Activated CD4-positive, alpha-beta T cell treated with anti-CD3 and anti-CD28 coated beads, Interleukin-2, amount 50 U/mL, for 1 hour (primary cell): ENCODE data around the gene PAFAH1B1.
A peak's percentile ranks its signal among the peaks of the same experiment; 100 is the strongest.
"Not testable (repeated sequence)": the region's sequence is repeated elsewhere in the genome, so short reads cannot be mapped to it uniquely, and the experiment has no call there.

ENCODE experiments used
- DNase-seq: peaks from one replicate; pipeline ENCODE4 v3.0.0-alpha.2; 2020

The PAFAH1B1 gene

GRCh38 chr17:2592971-2593820 lies at the start of gene PAFAH1B1:
TSS of gene PAFAH1B1 (plus strand) at chr17:2593654. CDS start at chr17:2638289, 44,635 bp downstream.
- peak; percentile 95 for DNase-seq

DNA sequence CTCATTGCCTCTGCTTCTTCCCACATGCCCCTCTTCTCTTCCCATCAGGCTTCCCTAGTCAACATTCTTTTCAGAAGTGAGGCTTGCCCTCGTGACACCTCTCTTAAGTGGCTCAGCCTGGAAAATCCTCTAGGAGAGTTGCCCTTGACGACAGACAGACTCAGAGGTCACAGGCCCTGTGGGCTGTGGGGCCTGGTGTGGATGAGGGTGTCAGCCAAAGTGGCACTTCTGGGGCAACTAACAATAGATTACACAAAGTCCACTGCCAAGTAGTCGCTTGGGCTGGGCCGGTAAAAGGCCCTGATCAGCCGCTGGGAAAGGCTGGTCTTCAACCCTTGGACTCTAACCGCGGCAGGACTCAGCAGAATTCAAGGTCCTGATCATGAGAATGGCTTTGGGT lies 48.1 kb upstream of the PAFAH1B1 start:
- DNase-seq: no peak

- DNase-seq: no peak
Observed at GRCh38 chr17:2547176-2547575, 46.3 kb upstream of the PAFAH1B1 start.

DNA sequence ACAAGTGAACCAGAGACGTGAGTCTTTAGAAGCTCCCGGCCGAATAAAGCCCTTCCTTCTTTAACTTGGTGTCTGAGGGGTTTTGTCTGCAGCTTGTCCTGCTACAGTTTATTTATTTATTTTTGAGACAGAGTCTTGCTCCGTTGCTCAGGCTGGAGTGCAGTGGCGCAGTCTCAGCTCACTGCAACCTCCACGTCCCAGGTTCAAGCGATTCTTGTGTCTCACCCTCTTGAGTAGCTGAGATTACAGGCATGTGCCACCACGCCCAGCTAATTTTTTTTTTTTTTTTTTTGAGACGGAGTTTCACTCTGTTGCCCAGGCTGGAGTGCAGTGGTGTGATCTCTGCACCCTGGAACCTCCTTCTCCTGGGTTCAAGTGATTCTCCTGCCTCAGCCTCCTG lies 45.4 kb upstream of the PAFAH1B1 start:
- DNase-seq: not testable (repeated sequence)

- DNase-seq: no peak
Observed at GRCh38 chr17:2549392-2550211, 43.9 kb upstream of the PAFAH1B1 start.

DNA sequence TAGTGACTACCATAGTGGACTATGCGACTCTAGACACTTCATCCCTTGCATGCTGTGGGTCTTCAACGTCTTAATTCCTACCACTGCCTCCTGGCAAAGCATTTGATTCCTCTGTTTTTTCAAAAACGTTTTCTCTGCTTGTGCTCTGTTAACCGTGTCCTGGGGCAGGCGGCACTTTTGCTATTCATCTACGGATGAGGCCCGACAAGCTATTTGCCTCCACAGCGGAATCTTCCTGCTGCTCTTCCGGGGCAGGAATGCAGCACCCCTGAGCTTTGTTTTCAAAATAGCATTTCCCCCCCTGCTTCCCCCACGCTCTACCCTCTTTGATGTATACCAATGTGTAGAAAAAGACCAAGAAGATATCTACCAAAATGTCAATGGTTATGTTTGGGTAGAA lies 42.0 kb upstream of the PAFAH1B1 start:
- no peak for DNase-seq

GRCh38 chr17:2551928-2552327 lies 41.5 kb upstream of the PAFAH1B1 start:
- no peak for DNase-seq

DNA sequence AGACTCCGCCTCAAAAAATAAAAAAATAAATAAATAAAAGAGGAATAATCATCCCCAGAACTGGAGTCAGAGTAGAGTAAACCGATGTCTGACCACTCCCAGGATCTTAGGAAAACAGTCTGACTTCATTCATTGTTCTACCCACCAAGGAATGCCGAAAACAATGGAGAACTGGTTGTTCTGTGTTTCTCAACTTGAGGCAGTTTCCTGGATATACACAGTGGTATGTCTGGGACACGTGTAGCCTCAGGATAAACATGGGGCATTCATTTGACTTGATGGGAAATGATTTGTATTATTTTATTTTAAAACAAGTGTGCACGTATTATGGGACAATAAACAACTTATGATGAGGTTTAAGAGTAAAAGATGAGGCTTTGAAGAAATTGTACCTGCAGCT lies 32.8 kb upstream of the PAFAH1B1 start:
- no peak for DNase-seq

DNA sequence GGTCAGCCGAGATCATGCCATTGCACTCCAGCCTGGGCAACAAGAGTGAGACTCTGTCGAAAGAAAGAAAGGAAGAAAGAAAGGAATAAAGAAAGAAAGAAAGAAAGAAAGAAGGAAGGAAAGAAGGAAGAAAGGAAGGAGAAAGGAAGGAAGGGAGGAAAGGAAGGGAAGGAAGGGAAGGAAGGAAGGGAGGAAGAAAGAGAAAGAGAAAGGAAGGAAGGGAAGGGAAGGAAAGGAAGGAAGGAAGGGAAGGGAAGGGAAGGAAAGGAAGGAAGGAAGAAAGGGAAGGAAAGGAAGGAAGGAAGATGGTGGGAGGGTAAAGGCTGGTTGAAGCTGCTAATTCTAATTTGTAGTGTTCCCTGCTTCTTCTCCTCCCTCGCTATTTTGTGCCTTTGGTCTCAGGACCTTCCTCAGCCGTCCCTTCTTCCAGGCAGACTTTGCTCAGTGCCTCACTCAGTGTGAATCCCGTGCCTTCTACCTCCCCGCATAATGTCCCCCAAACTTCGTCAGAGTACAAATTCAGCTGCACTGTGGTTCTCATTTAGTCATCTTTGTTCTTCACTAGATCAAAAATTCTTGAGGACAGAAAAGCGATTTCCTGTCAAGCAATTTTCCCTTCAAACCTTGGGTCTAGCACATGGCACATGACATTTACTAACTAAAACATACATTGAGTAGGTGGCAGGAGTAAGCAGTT lies 31.1 kb upstream of the PAFAH1B1 start:
- no peak for DNase-seq

DNA sequence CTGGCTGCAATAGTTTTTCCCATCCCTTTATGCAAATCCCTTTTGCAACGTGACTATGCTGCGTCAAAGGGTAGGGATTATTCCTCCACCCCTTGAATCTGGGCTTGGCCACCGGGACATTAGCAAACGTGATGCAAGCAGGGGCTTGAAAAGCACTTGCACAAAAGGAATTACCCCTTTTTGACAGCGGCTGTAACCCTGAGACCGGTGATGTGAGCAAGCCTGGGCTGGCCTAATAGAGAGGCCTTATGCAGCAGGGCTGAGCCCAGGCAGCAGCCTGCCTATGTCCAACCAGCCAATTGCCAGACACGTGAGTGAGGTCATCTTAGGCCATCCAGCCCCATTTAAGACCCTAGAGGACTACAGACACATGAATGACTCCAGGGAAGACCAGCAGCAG lies 30.4 kb upstream of the PAFAH1B1 start:
- no peak for DNase-seq

GRCh38 chr17:2563543-2563942 lies 29.9 kb upstream of the PAFAH1B1 start:
- DNase-seq: no peak

DNA sequence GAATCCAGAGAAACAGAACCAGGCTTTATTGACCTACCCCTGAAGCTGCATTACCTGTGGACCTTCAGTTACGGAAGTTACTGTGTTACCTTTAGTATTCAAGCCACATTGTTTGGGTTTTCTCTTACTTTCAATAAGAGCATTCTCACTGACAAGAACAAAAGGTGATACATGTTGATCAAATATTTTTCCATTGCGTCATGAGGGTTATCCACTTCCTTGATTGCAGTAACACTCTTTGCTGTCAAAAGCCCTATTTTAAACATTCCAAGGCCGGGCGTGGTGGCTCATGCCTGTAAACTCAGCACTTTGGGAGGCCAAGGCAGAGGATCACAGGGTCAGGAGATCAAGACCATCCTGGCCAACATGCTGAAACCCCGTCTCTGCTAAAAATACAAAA lies 28.6 kb upstream of the PAFAH1B1 start:
- no peak for DNase-seq

DNA sequence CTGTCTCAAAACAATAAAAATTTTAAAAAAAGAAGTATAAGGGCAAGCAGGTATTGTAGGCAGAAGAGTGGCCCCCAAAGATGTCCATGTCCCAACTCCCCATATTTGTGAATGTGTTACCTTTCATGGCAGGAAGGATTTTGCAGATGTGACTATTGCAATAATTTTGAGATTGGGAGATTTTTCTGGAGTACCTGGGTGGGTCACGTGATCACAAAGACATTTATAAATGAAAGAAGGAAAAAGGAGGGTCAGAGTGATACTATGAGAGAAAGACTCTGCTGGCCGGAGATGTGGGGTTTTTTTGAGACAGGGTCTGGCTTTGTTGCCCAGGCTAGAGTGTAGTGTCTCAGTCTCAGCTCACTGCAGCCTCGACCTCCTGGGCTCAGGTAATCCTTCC lies 27.4 kb upstream of the PAFAH1B1 start:
- DNase-seq: no peak

DNA sequence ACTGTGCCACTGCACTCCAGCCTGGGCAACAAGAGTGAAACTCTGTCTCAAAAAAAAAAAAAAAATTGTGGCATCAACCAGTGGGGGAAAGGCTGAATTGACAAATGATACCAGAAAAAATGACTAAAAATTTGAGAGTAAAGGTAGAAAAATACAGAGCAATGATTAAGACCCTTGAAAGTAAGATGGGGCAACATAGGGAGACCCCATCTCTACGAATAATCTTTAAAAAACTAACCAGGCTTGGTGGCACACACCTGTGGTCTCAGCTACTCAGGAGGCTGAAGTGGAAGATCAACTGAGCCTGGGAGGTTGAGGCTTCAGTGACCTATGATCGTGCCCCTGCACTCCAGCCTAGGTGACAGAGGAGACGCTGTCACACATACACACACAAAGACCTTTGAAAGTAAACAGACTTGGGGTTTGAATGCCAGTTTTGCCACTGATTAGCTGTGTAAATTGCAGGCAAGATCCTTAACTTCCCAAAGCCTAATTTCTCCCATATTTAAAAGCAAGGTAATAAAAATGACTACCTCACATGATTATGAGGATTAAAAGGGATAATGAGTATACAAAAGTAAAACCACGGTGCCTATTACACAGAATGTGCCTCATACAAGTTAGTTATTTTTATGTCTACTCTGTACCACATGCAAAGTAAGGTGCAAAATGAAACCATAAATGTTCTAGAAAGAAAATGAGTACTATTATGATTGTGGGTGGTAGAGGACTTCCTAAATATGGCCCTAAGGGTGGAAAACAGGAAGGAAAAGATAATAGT lies 21.7 kb upstream of the PAFAH1B1 start:
- DNase-seq: no peak

DNA sequence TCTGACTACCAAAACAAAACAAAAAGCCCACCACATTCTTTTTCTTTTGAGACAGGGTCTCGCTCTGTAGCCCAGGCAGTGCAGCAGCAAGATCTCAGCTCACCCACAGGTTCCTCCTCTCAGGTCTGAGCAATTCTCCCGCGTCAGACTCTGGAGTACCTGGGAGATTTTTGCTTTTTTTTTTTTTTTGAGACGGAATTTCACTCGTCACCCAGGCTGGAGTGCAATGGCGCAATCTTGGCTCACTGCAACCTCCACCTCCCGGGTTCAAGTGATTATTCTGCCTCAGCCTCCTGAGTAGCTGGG lies 21.2 kb upstream of the PAFAH1B1 start:
- not testable (repeated sequence) for DNase-seq

DNA sequence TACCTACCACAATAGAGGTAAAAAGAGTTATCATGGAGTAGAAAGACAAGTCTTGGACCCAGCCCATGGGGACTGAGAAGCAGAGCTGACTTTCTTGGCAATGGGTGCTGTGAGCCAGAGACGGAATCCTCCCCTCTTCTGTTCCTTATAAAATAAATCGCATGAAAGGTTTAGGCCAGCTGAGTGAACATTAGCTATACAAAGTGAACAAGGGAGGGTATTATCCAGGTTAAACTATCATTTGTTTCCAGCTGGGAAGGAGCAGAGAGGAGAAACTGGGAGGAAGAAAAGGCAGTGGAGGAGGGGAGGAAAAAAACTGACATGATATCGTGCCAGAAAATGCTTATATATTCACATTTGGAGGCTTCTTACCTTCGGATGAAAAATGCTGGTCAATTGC lies 13.3 kb upstream of the PAFAH1B1 start:
- DNase-seq: no peak

DNA sequence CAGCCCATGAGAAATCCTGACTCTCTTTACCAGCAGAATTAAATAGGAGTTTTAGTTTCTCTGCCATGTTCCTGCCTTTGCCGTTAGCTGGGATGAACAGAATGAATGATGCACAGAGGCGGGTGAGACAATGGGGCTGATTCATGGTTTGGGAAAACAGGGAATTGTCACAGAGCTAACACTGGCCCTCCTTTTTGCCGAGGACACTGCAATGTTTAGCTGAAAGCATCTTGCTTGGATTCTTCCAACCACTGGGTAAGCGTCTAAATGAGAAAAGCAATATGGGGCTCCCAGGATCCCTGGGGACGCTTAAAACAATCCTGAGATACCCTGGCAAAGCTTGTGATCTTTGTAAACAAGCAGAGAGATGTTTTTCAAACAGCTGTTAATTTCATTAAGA lies 12.8 kb upstream of the PAFAH1B1 start:
- DNase-seq: no peak

- DNase-seq: no peak
Observed at GRCh38 chr17:2582493-2582892, 11.0 kb upstream of the PAFAH1B1 start.

GRCh38 chr17:2591040-2591640 lies 2.3 kb upstream of the PAFAH1B1 start:
- DNase-seq: no peak

- DNase-seq: peak; percentile 78
Observed at GRCh38 chr17:2593821-2594721, 617 bp downstream of the PAFAH1B1 start.
